Neural cell (in vitro differentiated cells): ENCODE results near the gene CEP70. TPM values are rescaled to one million over a fixed set of nuclear protein-coding genes. Genes with fewer than 3 reads are reported as not detected.

Experiments used
- H2AFZ ChIP-seq: fragments of 200-600, 300-800 bp; sonication (generic), shearing (Covaris generic); 2 replicates; pipeline ENCODE4 v1.6.0; 2014; ENCODE audit warnings: low read depth, mild to moderate bottlenecking, antibody characterized with exemption, low read length, moderate library complexity
- H3F3A ChIP-seq: fragments of 200-600 bp; shearing (Covaris generic); 2 replicates; pipeline ENCODE4 v1.6.1; 2016; ENCODE audit warnings: mild to moderate bottlenecking, moderate library complexity, mixed read lengths, antibody characterized with exemption, low read length; ENCODE audit not compliant: insufficient read depth, poor library complexity, severe bottlenecking
- H3K27ac ChIP-seq: fragments of 200-600, 300-800 bp; sonication (generic), shearing (Covaris generic); 2 replicates; pipeline ENCODE4 v1.5.1; 2014; ENCODE audit warnings: mild to moderate bottlenecking, low read length, moderate library complexity
- H3K27me3 ChIP-seq: fragments of 300-800, 200-600 bp; sonication (generic), shearing (Covaris generic); 2 replicates; pipeline ENCODE4 v1.6.0; 2014; ENCODE audit warnings: mild to moderate bottlenecking, low read depth, low read length, moderate library complexity; ENCODE audit not compliant: insufficient read depth
- H3K36me3 ChIP-seq: fragments of 300-800, 200-600 bp; sonication (generic), shearing (Covaris generic); 2 replicates; pipeline ENCODE4 v1.5.1; 2014; ENCODE audit warnings: mild to moderate bottlenecking, antibody characterized with exemption, low read length, moderate library complexity; ENCODE audit not compliant: insufficient read depth
- H3K4me2 ChIP-seq: fragments of 300-800, 200-600 bp; sonication (generic), shearing (Covaris generic); 2 replicates; pipeline ENCODE4 v1.6.0; 2014; ENCODE audit warnings: mild to moderate bottlenecking, low read length
- H3K4me3 ChIP-seq: fragments of 300-800, 200-600 bp; sonication (generic), shearing (Covaris generic); 2 replicates; pipeline ENCODE4 v1.5.1; 2014; ENCODE audit warnings: mild to moderate bottlenecking, low read length, moderate library complexity
- H3K79me2 ChIP-seq: fragments of 200-600 bp; shearing (Covaris generic); replicated peaks from 2 replicates; pipeline ENCODE4 v1.6.0; 2014; ENCODE audit warnings: mild to moderate bottlenecking, low read length, moderate library complexity; ENCODE audit not compliant: insufficient read depth
- H3K9ac ChIP-seq: fragments of 300-800, 200-600 bp; sonication (generic), shearing (Covaris generic); 2 replicates; pipeline ENCODE4 v1.6.1; 2016; ENCODE audit warnings: mild to moderate bottlenecking, low read length, mixed read lengths
- H3K9me2 ChIP-seq: fragments of 200-600 bp; shearing (Covaris generic); 2 replicates; pipeline ENCODE4 v1.6.1; 2016; ENCODE audit warnings: mild to moderate bottlenecking, low read length, mixed read lengths; ENCODE audit not compliant: insufficient read depth
- H3K9me3 ChIP-seq: fragments of 200-600, 300-800 bp; sonication (generic), shearing (Covaris generic); 2 replicates; pipeline ENCODE4 v1.6.1; 2016; ENCODE audit warnings: mild to moderate bottlenecking, mixed run types, low read length, moderate library complexity, mixed read lengths
- H4K20me1 ChIP-seq: fragments of 200-600 bp; shearing (Covaris generic); 2 replicates; pipeline ENCODE4 v1.6.1; 2016; ENCODE audit warnings: mild to moderate bottlenecking, mixed run types; ENCODE audit not compliant: insufficient read depth
- EZH2 ChIP-seq: fragments of 200-600, 300-800 bp; shearing (Covaris generic), sonication (generic); IDR thresholded peaks from 2 replicates; pipeline ENCODE4 v1.6.1; 2014; ENCODE audit warnings: antibody characterized with exemption, low read length, borderline replicate concordance, mild to moderate bottlenecking; ENCODE audit not compliant: insufficient read depth, poor library complexity, severe bottlenecking
- MXI1 ChIP-seq: fragments of 450-650 bp; conservative IDR thresholded peaks from 2 replicates; pipeline ENCODE4 v1.6.1; 2014; ENCODE audit warnings: antibody characterized with exemption, mild to moderate bottlenecking; ENCODE audit not compliant: poor library complexity, severe bottlenecking
- SMC3 ChIP-seq: fragments of 450-650 bp; conservative IDR thresholded peaks from 2 replicates; pipeline ENCODE4 v1.6.1; 2014; ENCODE audit warnings: antibody characterized with exemption, mild to moderate bottlenecking, moderate library complexity; ENCODE audit not compliant: poor library complexity
- polyA plus RNA-seq: library from polyadenylated mRNA; depleted of rRNA; stranded (reverse); fragments of >200 nt; gene quantifications from 2 replicates; pipeline ENCODE4 v1.2.3, GENCODE V29; 2014
- TF ChIP-seq, protein P1 (sequence below): IDR thresholded peaks from 2 replicates; pipeline ENCODE4 v1.6.1; 2012; ENCODE audit warnings: borderline replicate concordance

CEP70 gene
- polyA plus RNA-seq, 1 donor from 2014 or later, result 25.0 TPM

DNA sequence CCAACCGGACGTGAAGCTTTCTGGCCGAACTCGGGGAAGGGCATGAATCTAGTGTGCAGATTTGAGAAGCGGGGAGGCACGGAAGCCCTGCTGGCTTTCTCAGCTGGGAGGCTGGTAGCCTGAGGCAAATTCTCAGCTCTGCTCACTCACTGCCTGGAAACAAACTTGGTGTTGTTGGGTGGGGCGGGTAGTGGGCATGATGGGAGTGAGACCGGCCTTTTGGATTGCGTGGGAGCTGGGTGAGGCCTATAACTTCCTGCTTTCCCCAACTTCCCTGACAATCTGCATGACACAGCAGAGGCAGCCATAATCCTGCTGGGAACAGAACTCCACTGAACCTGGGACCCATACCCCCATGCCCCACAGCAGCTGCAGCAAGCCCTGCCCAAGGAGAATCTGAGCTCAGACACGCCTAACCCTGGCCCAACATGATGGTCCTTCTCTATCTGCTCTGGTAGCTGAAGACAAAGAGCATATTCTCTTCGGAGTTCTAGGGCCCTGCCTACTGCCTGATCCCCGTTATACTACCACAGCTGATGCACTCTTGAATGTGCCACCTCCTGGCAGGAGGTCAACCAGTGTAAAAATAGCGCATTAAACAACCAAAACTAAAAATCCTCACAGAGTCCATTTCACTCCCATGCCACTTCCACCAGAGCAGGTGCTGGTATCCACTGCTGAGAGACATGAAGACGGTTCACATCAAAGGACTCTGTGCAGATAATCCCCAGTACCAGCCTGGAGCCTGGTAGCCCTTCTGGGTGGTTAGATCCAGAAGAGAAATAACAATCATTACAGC is 44.7 kb downstream of the CEP70 start:
- H3K27me3 ChIP-seq, result no peaks in the 10 kb centered on the region
- H2AFZ ChIP-seq, result no peak overlapping the region
- TF ChIP-seq, protein P1, sequence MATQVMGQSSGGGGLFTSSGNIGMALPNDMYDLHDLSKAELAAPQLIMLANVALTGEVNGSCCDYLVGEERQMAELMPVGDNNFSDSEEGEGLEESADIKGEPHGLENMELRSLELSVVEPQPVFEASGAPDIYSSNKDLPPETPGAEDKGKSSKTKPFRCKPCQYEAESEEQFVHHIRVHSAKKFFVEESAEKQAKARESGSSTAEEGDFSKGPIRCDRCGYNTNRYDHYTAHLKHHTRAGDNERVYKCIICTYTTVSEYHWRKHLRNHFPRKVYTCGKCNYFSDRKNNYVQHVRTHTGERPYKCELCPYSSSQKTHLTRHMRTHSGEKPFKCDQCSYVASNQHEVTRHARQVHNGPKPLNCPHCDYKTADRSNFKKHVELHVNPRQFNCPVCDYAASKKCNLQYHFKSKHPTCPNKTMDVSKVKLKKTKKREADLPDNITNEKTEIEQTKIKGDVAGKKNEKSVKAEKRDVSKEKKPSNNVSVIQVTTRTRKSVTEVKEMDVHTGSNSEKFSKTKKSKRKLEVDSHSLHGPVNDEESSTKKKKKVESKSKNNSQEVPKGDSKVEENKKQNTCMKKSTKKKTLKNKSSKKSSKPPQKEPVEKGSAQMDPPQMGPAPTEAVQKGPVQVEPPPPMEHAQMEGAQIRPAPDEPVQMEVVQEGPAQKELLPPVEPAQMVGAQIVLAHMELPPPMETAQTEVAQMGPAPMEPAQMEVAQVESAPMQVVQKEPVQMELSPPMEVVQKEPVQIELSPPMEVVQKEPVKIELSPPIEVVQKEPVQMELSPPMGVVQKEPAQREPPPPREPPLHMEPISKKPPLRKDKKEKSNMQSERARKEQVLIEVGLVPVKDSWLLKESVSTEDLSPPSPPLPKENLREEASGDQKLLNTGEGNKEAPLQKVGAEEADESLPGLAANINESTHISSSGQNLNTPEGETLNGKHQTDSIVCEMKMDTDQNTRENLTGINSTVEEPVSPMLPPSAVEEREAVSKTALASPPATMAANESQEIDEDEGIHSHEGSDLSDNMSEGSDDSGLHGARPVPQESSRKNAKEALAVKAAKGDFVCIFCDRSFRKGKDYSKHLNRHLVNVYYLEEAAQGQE, result no peak
- TF ChIP-seq EZH2 (no peak), MXI1 (no peak)
- no peak overlapping the region for H3K27ac ChIP-seq
- H3K4me3 ChIP-seq, result no peak overlapping the region
- no peaks in the 10 kb centered on the region for H3F3A ChIP-seq
- H3K79me2 ChIP-seq, result no peaks in the 10 kb centered on the region
- H3K4me2 ChIP-seq, result no peak overlapping the region
- no peaks in the 10 kb centered on the region for H3K9me2 ChIP-seq
- peaks cover 5% of the 10 kb centered on the region for H3K9me3 ChIP-seq
- no peak overlapping the region for H3K9ac ChIP-seq
- no peaks in the 10 kb centered on the region for H3K36me3 ChIP-seq
- no peaks in the 10 kb centered on the region for H4K20me1 ChIP-seq

DNA sequence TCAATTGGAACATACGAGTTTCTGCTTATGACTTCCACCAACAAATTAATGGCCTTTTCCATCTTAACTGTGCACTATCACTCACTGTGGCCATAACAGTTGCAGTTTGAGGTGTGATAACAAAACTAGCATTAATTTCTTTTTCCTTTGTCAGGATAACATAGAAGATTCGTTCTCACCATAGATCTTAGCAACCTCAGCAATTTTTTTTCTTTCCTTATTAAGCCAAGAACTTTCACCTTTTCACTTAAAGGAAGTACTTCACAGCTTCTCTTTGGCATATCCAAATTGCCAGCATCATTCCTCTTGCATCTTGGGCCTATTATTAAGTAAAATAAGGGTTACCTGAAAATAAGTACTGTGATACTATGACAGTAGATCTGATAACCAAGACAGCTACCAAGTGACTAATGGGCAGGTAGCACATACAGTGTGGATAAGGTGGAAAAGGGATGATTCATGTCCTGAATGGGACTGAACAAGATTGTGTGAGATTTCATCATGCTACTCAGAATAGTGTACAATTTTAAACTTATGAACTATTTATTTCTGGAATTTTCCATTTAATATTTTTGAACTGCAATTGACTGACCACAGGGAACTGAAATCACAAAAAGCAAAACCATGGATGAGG is 46.6 kb downstream of the CEP70 start:
- no peaks in the 10 kb centered on the region for H3K79me2 ChIP-seq
- no peaks in the 10 kb centered on the region for H3K27me3 ChIP-seq
- H3K9me3 ChIP-seq, result peaks cover 5% of the 10 kb centered on the region
- H3K9ac ChIP-seq, result no peak overlapping the region
- no peaks in the 10 kb centered on the region for H3F3A ChIP-seq
- H3K27ac ChIP-seq, result no peak overlapping the region
- no peaks in the 10 kb centered on the region for H3K36me3 ChIP-seq
- H4K20me1 ChIP-seq, result no peaks in the 10 kb centered on the region
- H3K9me2 ChIP-seq, result no peaks in the 10 kb centered on the region
- H3K4me2 ChIP-seq, result no peak overlapping the region
- no peak overlapping the region for H3K4me3 ChIP-seq
- TF ChIP-seq SMC3, result no peak
- TF ChIP-seq, protein P1, result no peak
- no peak overlapping the region for H2AFZ ChIP-seq
